Measurements from ENCODE around the gene IQSEC2.
A peak's percentile ranks its signal among the peaks of the same experiment; 100 is the strongest.

IQSEC2 gene

DNA sequence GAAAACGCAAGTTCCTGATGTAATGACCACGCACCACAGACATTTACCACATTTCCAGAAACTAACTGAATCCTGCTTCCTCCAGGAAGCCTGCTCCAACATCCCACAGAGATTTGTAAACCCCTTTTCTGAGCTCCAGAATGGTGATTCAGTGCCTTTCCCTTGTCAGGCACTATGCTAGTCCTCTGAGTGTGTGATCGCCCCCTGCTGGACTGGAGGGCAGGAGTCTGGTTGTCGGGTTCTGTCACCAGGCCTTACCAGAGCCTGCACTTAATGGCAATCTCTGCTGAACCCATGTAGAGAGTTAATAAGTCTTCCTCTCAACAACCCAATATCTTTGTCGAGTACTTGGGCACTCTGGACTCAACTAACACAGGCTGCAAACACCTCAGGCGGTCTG is 41.9 kb downstream of the IQSEC2 start:
- Histone ChIP-seq H3K9ac (ENCODE audit: insufficient read length, low read depth) (no peak overlapping the region), H3K9me3 (ENCODE audit: insufficient read depth, low read length) (no peaks in the 10 kb centered on the region), H3K36me3 (ENCODE audit: insufficient read depth, insufficient read length, low read length) (no peaks in the 10 kb centered on the region), H3K4me1 (ENCODE audit: insufficient read depth, insufficient read length) (peaks cover 5% of the 10 kb centered on the region), H3K27me3 (ENCODE audit: insufficient read depth, insufficient read length) (no peaks in the 10 kb centered on the region), H3K4me3 (ENCODE audit: insufficient read length, low read depth) (no peak overlapping the region)
- peak; percentile 30 for DNase-seq (ENCODE audit: low read depth, low spot score)
- TF ChIP-seq YY1 (IDR thresholded peaks at IDR 0.05; ENCODE audit: insufficient read depth, insufficient read length) (no peak), ZNF274 (IDR thresholded peaks at IDR 0.05; ENCODE audit: low read depth, low read length) (no peak), SUZ12 (IDR thresholded peaks at IDR 0.05; ENCODE audit: extremely low read depth, insufficient read depth, insufficient read length) (no peak)

DNA sequence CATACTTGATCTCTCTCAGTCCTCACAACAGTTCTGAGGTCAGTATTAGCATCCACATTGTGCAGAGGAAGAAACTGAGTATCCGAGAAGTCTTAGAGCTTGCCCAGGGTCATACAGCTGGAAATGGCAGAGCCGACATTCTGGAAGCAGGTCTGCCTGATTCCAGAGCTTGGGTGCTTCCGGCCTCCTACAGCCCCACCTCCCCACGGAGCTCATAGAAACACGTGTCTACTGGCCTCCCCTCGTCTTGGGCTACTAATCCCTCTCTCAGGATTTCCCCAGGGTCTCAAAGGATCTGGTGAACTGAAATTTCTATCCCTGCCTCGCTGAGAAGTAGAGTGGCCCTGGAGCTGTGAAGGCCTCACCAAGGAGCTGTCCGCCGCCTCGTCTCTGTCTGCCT is 44.3 kb downstream of the IQSEC2 start:
- no peak for DNase-seq (ENCODE audit: low read depth, low spot score)
- H3K9me3 ChIP-seq (ENCODE audit: insufficient read depth, low read length) = no peaks in the 10 kb centered on the region
- no peak overlapping the region for H3K9ac ChIP-seq (ENCODE audit: insufficient read length, low read depth)
- no peaks in the 10 kb centered on the region for H3K27me3 ChIP-seq (ENCODE audit: insufficient read depth, insufficient read length)
- H3K4me1 ChIP-seq (ENCODE audit: insufficient read depth, insufficient read length) = peaks cover 2% of the 10 kb centered on the region
- H3K4me3 ChIP-seq (ENCODE audit: insufficient read length, low read depth) = no peak overlapping the region
- no peak for TF ChIP-seq YY1 (IDR thresholded peaks at IDR 0.05; ENCODE audit: insufficient read depth, insufficient read length)
- no peak for TF ChIP-seq ZNF274 (IDR thresholded peaks at IDR 0.05; ENCODE audit: low read depth, low read length)
- no peak for TF ChIP-seq SUZ12 (IDR thresholded peaks at IDR 0.05; ENCODE audit: extremely low read depth, insufficient read depth, insufficient read length)
- no peaks in the 10 kb centered on the region for H3K36me3 ChIP-seq (ENCODE audit: insufficient read depth, insufficient read length, low read length)

GRCh38 chrX:53236025-53236679 is 45.2 kb downstream of the IQSEC2 start:
- no peak for TF ChIP-seq SUZ12 (IDR thresholded peaks at IDR 0.05; ENCODE audit: extremely low read depth, insufficient read depth, insufficient read length)
- no peak for TF ChIP-seq ZNF274 (IDR thresholded peaks at IDR 0.05; ENCODE audit: low read depth, low read length)
- TF ChIP-seq YY1 (IDR thresholded peaks at IDR 0.05; ENCODE audit: insufficient read depth, insufficient read length) = no peak
- no peaks in the 10 kb centered on the region for H3K9me3 ChIP-seq (ENCODE audit: insufficient read depth, low read length)

GRCh38 chrX:53235566-53235965 is 45.8 kb downstream of the IQSEC2 start:
- Histone ChIP-seq H3K9me3 (ENCODE audit: insufficient read depth, low read length) (no peaks in the 10 kb centered on the region), H3K36me3 (ENCODE audit: insufficient read depth, insufficient read length, low read length) (no peaks in the 10 kb centered on the region), H3K4me3 (ENCODE audit: insufficient read length, low read depth) (no peak overlapping the region), H3K4me1 (ENCODE audit: insufficient read depth, insufficient read length) (peaks cover 1% of the 10 kb centered on the region), H3K9ac (ENCODE audit: insufficient read length, low read depth) (no peak overlapping the region), H3K27me3 (ENCODE audit: insufficient read depth, insufficient read length) (no peaks in the 10 kb centered on the region)
- no peak for TF ChIP-seq SUZ12 (IDR thresholded peaks at IDR 0.05; ENCODE audit: extremely low read depth, insufficient read depth, insufficient read length)
- TF ChIP-seq ZNF274 (IDR thresholded peaks at IDR 0.05; ENCODE audit: low read depth, low read length) = no peak
- no peak for TF ChIP-seq YY1 (IDR thresholded peaks at IDR 0.05; ENCODE audit: insufficient read depth, insufficient read length)
- no peak for DNase-seq (ENCODE audit: low read depth, low spot score)

More at GRCh38 chrX:53236025-53236679, 45.2 kb downstream of the IQSEC2 start:
- no peak for DNase-seq (ENCODE audit: low read depth, low spot score)
- H3K4me3 ChIP-seq (ENCODE audit: insufficient read length, low read depth) = no peak overlapping the region
- H3K27me3 ChIP-seq (ENCODE audit: insufficient read depth, insufficient read length) = no peaks in the 10 kb centered on the region
- no peaks in the 10 kb centered on the region for H3K36me3 ChIP-seq (ENCODE audit: insufficient read depth, insufficient read length, low read length)
- no peak overlapping the region for H3K9ac ChIP-seq (ENCODE audit: insufficient read length, low read depth)
- H3K4me1 ChIP-seq (ENCODE audit: insufficient read depth, insufficient read length) = no peaks in the 10 kb centered on the region

GRCh38 chrX:53234484-53234883 is 46.9 kb downstream of the IQSEC2 start:
- Histone ChIP-seq H3K9ac (ENCODE audit: insufficient read length, low read depth) (no peak overlapping the region), H3K36me3 (ENCODE audit: insufficient read depth, insufficient read length, low read length) (no peaks in the 10 kb centered on the region), H3K9me3 (ENCODE audit: insufficient read depth, low read length) (no peaks in the 10 kb centered on the region), H3K4me3 (ENCODE audit: insufficient read length, low read depth) (no peak overlapping the region), H3K4me1 (ENCODE audit: insufficient read depth, insufficient read length) (peaks cover 2% of the 10 kb centered on the region), H3K27me3 (ENCODE audit: insufficient read depth, insufficient read length) (no peaks in the 10 kb centered on the region)
- no peak for DNase-seq (ENCODE audit: low read depth, low spot score)
- no peak for TF ChIP-seq SUZ12 (IDR thresholded peaks at IDR 0.05; ENCODE audit: extremely low read depth, insufficient read depth, insufficient read length)
- no peak for TF ChIP-seq YY1 (IDR thresholded peaks at IDR 0.05; ENCODE audit: insufficient read depth, insufficient read length)
- no peak for TF ChIP-seq ZNF274 (IDR thresholded peaks at IDR 0.05; ENCODE audit: low read depth, low read length)

DNA sequence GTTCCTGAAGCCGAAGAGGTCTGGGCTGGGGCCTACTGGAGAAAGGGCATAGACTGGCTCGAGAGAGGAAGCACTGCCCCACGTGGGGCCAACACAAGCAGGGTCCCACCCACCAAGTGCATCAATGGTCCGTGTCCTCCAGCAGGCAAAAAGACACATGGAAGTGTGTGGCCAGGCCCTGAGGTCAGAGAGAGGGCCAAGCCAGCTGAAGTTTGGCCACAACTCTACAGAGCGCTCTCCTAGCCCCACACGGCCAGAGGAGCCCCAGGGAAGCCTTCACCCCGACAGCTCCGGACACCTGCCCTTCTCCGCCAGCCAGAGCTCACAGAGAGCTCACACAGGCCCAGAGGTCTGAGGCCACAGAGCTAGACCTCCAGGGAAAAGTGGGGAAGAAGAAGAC is 47.8 kb downstream of the IQSEC2 start:
- no peaks in the 10 kb centered on the region for H3K36me3 ChIP-seq (ENCODE audit: insufficient read depth, insufficient read length, low read length)
- no peaks in the 10 kb centered on the region for H3K27me3 ChIP-seq (ENCODE audit: insufficient read depth, insufficient read length)
- DNase-seq (ENCODE audit: low read depth, low spot score) = no peak
- no peaks in the 10 kb centered on the region for H3K9me3 ChIP-seq (ENCODE audit: insufficient read depth, low read length)
- no peak overlapping the region for H3K9ac ChIP-seq (ENCODE audit: insufficient read length, low read depth)
- TF ChIP-seq YY1 (IDR thresholded peaks at IDR 0.05; ENCODE audit: insufficient read depth, insufficient read length) (no peak), ZNF274 (IDR thresholded peaks at IDR 0.05; ENCODE audit: low read depth, low read length) (no peak), SUZ12 (IDR thresholded peaks at IDR 0.05; ENCODE audit: extremely low read depth, insufficient read depth, insufficient read length) (no peak)
- peaks cover 2% of the 10 kb centered on the region for H3K4me1 ChIP-seq (ENCODE audit: insufficient read depth, insufficient read length)
- H3K4me3 ChIP-seq (ENCODE audit: insufficient read length, low read depth) = no peak overlapping the region

GRCh38 chrX:53230116-53230515 is 51.3 kb downstream of the IQSEC2 start:
- H3K27me3 ChIP-seq (ENCODE audit: insufficient read depth, insufficient read length) = no peaks in the 10 kb centered on the region
- H3K4me3 ChIP-seq (ENCODE audit: insufficient read length, low read depth) = no peak overlapping the region
- no peak overlapping the region for H3K9ac ChIP-seq (ENCODE audit: insufficient read length, low read depth)

More at GRCh38 chrX:53230116-53230515, 51.3 kb downstream of the IQSEC2 start:
- Histone ChIP-seq H3K9me3 (ENCODE audit: insufficient read depth, low read length) (no peaks in the 10 kb centered on the region), H3K4me1 (ENCODE audit: insufficient read depth, insufficient read length) (peaks cover 2% of the 10 kb centered on the region), H3K36me3 (ENCODE audit: insufficient read depth, insufficient read length, low read length) (no peaks in the 10 kb centered on the region)
- no peak for DNase-seq (ENCODE audit: low read depth, low spot score)
- TF ChIP-seq ZNF274 (IDR thresholded peaks at IDR 0.05; ENCODE audit: low read depth, low read length) = no peak
- no peak for TF ChIP-seq YY1 (IDR thresholded peaks at IDR 0.05; ENCODE audit: insufficient read depth, insufficient read length)
- no peak for TF ChIP-seq SUZ12 (IDR thresholded peaks at IDR 0.05; ENCODE audit: extremely low read depth, insufficient read depth, insufficient read length)
